ENCODE data around the gene RNASEH1.

RNASEH1 gene

GRCh38 chr2:3545788-3546478 is 12.2 kb downstream of the RNASEH1 start:
- no peak for FAIRE-seq

GRCh38 chr2:3543023-3543683 is 15.0 kb downstream of the RNASEH1 start:
- FAIRE-seq: no peak

- FAIRE-seq: no peak
Observed at GRCh38 chr2:3542107-3542506, 16.0 kb downstream of the RNASEH1 start.

GRCh38 chr2:3539836-3540235 is 18.3 kb downstream of the RNASEH1 start:
- FAIRE-seq: no peak

GRCh38 chr2:3536682-3537632 is 21.2 kb downstream of the RNASEH1 start:
- FAIRE-seq: no peak

- no peak for FAIRE-seq
Observed at GRCh38 chr2:3535794-3536681, 22.1 kb downstream of the RNASEH1 start.

GRCh38 chr2:3535467-3535793 is 22.7 kb downstream of the RNASEH1 start:
- FAIRE-seq: no peak

- no peak for FAIRE-seq
Observed at GRCh38 chr2:3534251-3534814, 23.8 kb downstream of the RNASEH1 start.

GRCh38 chr2:3533836-3534235 is 24.3 kb downstream of the RNASEH1 start:
- no peak for FAIRE-seq

GRCh38 chr2:3532941-3533340 is 25.2 kb downstream of the RNASEH1 start:
- no peak for FAIRE-seq

GRCh38 chr2:3529316-3530025 is 28.7 kb downstream of the RNASEH1 start:
- no peak for FAIRE-seq

- FAIRE-seq: no peak
Observed at GRCh38 chr2:3527886-3528785, 30.0 kb downstream of the RNASEH1 start.

- FAIRE-seq: no peak
Observed at GRCh38 chr2:3526871-3527270, 31.3 kb downstream of the RNASEH1 start.

GRCh38 chr2:3523551-3524041 is 34.5 kb downstream of the RNASEH1 start:
- no peak for FAIRE-seq

GRCh38 chr2:3522961-3523421 is 35.1 kb downstream of the RNASEH1 start:
- FAIRE-seq: no peak

GRCh38 chr2:3520591-3520990 is 37.5 kb downstream of the RNASEH1 start:
- FAIRE-seq: no peak

GRCh38 chr2:3519255-3520205 is 38.6 kb downstream of the RNASEH1 start, which contains the start of gene ADI1:
Gene ADI1 (minus strand): TSS chr2:3519531. CDS start chr2:3519487, 44 bp downstream.
- FAIRE-seq: no peak

- no peak for FAIRE-seq
Observed at GRCh38 chr2:3518496-3519254, 39.5 kb downstream of the RNASEH1 start.
